HL-60 (cell line): ENCODE measurements around the gene BTG2.
A peak's percentile ranks its signal among the peaks of the same experiment; 100 is the strongest.

Source experiments
- DNase-seq, 2 experiments: peaks; one replicate each; pipeline ENCODE4 v3.0.0-alpha.2; 2010 to 2020; ENCODE audit warnings: low read depth in 1 of 2, low spot score in 1 of 2
- H3K27ac ChIP-seq: fragments of 250-450 bp; sonication (Bioruptor Pico); replicated peaks from 2 replicates; pipeline ENCODE4 v1.5.1; 2020; ENCODE audit warnings: mild to moderate bottlenecking, moderate library complexity
- H3K27me3 ChIP-seq: fragments of 250-450 bp; sonication (Bioruptor Pico); 2 replicates; pipeline ENCODE4 v1.5.1; 2021; ENCODE audit warnings: mild to moderate bottlenecking, moderate library complexity; ENCODE audit not compliant: insufficient read depth, poor library complexity, severe bottlenecking
- H3K4me3 ChIP-seq: replicated peaks from 2 replicates; pipeline ENCODE4 v1.5.1; 2011; ENCODE audit warnings: mild to moderate bottlenecking, control low read depth, low read length; ENCODE audit not compliant: insufficient read depth
- GABPA ChIP-seq: IDR thresholded peaks from 2 replicates; pipeline ENCODE4 v1.6.1; 2012; ENCODE audit warnings: low read depth
- POLR2AphosphoS5 ChIP-seq: IDR thresholded peaks from 2 replicates; pipeline ENCODE4 v1.6.1; 2012; ENCODE audit warnings: low read depth
- SPI1 ChIP-seq: IDR thresholded peaks from 2 replicates; pipeline ENCODE4 v1.6.1; 2012; ENCODE audit warnings: low read depth, mild to moderate bottlenecking, borderline replicate concordance
- TF ChIP-seq, protein P1 (sequence below): IDR thresholded peaks from 2 replicates; pipeline ENCODE4 v1.6.1; 2012; ENCODE audit warnings: low read depth; ENCODE audit not compliant: insufficient replicate concordance
- TF ChIP-seq, protein P2 (sequence below): IDR thresholded peaks from one replicate; pipeline ENCODE4 v1.5.1; 2011; ENCODE audit warnings: low read length, control low read depth, inconsistent platforms; ENCODE audit not compliant: insufficient read depth

Gene BTG2

DNA sequence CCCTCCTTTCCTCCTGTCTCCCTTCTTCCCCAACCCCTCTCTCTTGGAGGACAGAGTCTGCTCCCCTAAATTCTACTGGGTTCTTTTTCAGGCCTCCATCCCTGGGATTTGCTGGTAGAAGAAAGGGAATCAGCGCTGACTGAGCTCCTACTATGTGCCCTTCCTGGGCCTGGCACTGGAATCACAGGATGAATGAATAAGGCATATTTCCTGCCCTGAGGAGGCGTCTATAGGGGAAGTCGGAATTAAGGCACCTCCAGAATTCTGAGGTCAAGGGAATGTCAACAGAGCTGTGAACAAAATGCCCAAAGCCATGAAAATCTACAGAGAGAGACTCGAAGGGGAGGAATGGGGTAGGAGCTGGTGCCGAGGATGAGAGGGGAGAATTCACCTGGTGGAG lies 17.4 kb upstream of the BTG2 start:
- no peak for DNase-seq
- Histone ChIP-seq H3K4me3 (no peak overlapping the region), H3K27ac (peak overlapping the region; percentile 92), H3K27me3 (no peaks in the 10 kb centered on the region)
- TF ChIP-seq, protein P1, sequence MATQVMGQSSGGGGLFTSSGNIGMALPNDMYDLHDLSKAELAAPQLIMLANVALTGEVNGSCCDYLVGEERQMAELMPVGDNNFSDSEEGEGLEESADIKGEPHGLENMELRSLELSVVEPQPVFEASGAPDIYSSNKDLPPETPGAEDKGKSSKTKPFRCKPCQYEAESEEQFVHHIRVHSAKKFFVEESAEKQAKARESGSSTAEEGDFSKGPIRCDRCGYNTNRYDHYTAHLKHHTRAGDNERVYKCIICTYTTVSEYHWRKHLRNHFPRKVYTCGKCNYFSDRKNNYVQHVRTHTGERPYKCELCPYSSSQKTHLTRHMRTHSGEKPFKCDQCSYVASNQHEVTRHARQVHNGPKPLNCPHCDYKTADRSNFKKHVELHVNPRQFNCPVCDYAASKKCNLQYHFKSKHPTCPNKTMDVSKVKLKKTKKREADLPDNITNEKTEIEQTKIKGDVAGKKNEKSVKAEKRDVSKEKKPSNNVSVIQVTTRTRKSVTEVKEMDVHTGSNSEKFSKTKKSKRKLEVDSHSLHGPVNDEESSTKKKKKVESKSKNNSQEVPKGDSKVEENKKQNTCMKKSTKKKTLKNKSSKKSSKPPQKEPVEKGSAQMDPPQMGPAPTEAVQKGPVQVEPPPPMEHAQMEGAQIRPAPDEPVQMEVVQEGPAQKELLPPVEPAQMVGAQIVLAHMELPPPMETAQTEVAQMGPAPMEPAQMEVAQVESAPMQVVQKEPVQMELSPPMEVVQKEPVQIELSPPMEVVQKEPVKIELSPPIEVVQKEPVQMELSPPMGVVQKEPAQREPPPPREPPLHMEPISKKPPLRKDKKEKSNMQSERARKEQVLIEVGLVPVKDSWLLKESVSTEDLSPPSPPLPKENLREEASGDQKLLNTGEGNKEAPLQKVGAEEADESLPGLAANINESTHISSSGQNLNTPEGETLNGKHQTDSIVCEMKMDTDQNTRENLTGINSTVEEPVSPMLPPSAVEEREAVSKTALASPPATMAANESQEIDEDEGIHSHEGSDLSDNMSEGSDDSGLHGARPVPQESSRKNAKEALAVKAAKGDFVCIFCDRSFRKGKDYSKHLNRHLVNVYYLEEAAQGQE: no peak
- TF ChIP-seq POLR2AphosphoS5 (no peak), GABPA (no peak), SPI1 (no peak)
- TF ChIP-seq, protein P2, sequence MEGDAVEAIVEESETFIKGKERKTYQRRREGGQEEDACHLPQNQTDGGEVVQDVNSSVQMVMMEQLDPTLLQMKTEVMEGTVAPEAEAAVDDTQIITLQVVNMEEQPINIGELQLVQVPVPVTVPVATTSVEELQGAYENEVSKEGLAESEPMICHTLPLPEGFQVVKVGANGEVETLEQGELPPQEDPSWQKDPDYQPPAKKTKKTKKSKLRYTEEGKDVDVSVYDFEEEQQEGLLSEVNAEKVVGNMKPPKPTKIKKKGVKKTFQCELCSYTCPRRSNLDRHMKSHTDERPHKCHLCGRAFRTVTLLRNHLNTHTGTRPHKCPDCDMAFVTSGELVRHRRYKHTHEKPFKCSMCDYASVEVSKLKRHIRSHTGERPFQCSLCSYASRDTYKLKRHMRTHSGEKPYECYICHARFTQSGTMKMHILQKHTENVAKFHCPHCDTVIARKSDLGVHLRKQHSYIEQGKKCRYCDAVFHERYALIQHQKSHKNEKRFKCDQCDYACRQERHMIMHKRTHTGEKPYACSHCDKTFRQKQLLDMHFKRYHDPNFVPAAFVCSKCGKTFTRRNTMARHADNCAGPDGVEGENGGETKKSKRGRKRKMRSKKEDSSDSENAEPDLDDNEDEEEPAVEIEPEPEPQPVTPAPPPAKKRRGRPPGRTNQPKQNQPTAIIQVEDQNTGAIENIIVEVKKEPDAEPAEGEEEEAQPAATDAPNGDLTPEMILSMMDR: no peak

DNA sequence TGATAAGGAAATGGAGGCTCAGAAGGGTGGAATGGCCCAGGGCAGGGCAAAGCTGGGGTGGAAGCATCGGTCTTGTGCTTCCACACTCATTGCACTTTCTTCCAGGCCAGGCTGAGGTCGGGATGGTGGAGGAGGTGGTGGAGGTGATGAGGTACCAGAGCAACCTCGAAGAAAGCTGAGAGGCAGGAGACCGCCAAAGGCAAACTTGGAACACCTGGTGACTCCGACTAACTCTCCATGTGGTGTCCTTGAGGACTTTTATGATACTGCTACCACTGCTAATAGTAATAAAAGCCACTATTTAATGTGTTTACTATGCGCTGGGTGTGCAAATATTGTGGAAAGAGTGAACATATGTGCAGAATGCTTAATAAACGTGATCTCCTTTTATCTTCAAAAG lies 16.9 kb upstream of the BTG2 start:
- no peak overlapping the region for H3K4me3 ChIP-seq
- DNase-seq: no peak
- peak overlapping the region; percentile 92 for H3K27ac ChIP-seq
- H3K27me3 ChIP-seq: no peaks in the 10 kb centered on the region
- TF ChIP-seq, protein P1: no peak
- TF ChIP-seq, protein P2: no peak
- TF ChIP-seq GABPA (no peak), POLR2AphosphoS5 (no peak), SPI1 (no peak)

DNA sequence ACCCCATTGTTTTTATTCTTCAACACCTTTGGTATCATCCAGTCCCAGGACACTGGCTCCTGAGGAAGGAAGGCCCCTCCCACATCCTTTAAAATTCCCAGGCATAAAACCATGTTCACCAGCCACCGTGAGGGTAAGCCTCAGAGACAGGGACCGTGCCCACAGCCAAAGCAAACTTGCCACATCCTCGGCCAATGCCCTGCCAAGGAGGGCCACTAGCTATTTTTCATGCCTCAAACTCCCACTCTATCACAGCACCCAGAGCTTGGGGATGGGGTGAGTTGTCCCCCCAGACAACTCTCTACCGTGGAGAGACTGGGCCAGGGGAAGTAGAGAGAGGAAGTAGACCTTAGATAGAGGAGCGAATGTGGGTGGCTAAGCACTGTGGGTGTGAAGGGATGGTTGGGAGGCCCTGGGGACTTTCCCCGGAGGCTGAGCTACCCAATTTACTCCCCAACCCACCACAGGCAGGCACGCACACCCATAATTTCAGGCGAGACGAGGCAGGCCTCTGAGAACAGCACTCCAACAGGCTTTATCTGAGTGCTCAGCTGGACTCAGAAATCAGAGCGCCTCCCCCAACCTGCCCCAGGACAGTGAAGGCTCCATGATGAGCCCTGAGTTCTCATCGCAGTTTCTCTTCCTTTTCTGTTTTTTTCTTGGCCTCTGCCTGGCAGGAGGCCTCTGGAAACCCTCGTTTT lies 15.9 kb upstream of the BTG2 start:
- DNase-seq: peak; percentile 91 to 92

More for the DNA sequence above, 15.9 kb upstream of the BTG2 start:
- Histone ChIP-seq H3K27ac (peak overlapping the region; percentile 73), H3K4me3 (no peak overlapping the region), H3K27me3 (no peaks in the 10 kb centered on the region)
- TF ChIP-seq POLR2AphosphoS5 (0 out of 2 replicates have a peak, but pooled peaks have one; percentile 50), SPI1 (peak; percentile 96), GABPA (no peak)
- TF ChIP-seq, protein P1: no peak
- TF ChIP-seq, protein P2: no peak
